T-helper 17 cell (primary cell): Measurements from ENCODE around the gene TMEM59. TPM values are rescaled to one million over a fixed set of nuclear protein-coding genes. Genes with fewer than 3 reads are reported as not detected.
A peak's percentile ranks its signal among the peaks of the same experiment; 100 is the strongest.
"Not testable (repeated sequence)": the region's sequence is repeated elsewhere in the genome, so short reads cannot be mapped to it uniquely, and the experiment has no call there.

Experiments used
- ATAC-seq: fragments of 150-1000 bp; cut with Tn5 transposase; 2 replicates; pipeline ENCODE4 v1.10.0; 2021; ENCODE audit warnings: mild to moderate bottlenecking, moderate library complexity
- DNase-seq, 3 donors: peaks; one replicate each; pipeline versions ENCODE4 v3.0.0 to v3.0.0-alpha.2; 2020 to 2021
- H3K9me3 ChIP-seq: one replicate; pipeline ENCODE4 v1.7.0; 2013; ENCODE audit warnings: low read length, mild to moderate bottlenecking; ENCODE audit not compliant: control insufficient read depth, poor library complexity, severe bottlenecking
- H3K27ac Mint-ChIP-seq: one replicate; pipeline ENCODE4 v1.8.0; 2022; ENCODE audit warnings: mild to moderate bottlenecking, moderate library complexity, mixed read lengths
- H3K27me3 Mint-ChIP-seq: one replicate; pipeline ENCODE4 v1.8.0; 2022; ENCODE audit warnings: mixed read lengths
- H3K36me3 Mint-ChIP-seq: one replicate; pipeline ENCODE4 v1.8.0; 2022; ENCODE audit warnings: low read depth, mixed read lengths
- H3K4me1 Mint-ChIP-seq: one replicate; pipeline ENCODE4 v1.8.0; 2022; ENCODE audit warnings: mild to moderate bottlenecking, mixed read lengths
- H3K4me3 Mint-ChIP-seq: one replicate; pipeline ENCODE4 v1.8.0; 2022; ENCODE audit warnings: mild to moderate bottlenecking, moderate library complexity, mixed read lengths
- total RNA-seq, 4 donors: library from RNA in 2 of 4; stranded (reverse) in 2 of 4; gene quantifications; one replicate each; pipeline ENCODE4 v1.2.3 and lab custom pipeline; 2022 to 2026

TMEM59 gene
- total RNA-seq, 2 donors from 2014 or later = 145 to 160 TPM

DNA sequence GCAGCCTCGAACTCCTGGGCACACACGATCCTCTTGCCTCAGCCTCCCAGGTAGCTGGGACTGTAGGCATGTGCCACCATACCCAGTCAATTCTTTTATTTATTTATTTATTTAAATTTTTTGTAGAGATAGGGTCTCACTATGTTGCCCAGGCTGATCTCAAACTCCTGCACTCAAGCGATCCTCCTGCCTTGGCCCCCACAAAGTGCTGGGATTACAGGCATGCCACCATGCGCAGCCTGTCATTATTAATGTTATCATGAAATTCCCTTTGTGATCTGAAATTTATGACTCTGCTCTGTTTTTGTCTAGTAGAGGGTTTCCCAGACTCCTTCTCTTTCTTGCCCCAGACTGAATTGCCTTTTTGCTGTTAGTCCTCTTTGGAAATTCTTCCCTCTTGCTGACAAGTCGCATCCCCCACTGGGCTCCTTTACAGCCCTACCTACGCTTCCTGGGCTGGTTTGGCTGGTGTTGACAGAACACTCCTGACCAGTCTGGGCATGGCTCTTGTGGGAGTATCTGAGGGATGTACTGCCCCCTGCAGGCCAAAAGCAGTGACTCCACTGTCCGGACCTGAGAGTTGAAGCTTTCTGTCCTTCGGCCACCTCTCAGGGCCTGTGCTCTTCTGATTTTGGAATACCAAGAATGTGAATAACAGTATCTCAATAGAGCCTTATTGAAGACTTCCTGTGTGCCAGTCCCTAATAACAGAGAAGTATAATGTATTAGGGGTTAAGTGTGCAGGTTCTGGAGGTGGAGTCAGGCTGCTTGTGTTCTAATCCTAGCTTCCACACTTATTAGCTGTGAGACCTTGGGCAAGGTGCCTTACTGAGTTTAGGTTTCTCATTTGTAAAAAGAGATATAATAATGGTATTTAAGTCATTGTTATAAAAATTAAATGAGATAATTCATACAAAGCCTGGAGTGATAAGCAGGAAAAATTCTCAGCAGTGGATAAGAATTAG lies 28.6 kb upstream of the TMEM59 start:
- no peaks in the 10 kb centered on the region for H3K9me3 ChIP-seq
- no peaks in the 10 kb centered on the region for H3K27me3 Mint-ChIP-seq
- peaks cover 23% of the 10 kb centered on the region for H3K4me1 Mint-ChIP-seq
- H3K4me3 Mint-ChIP-seq = no peak overlapping the region
- ATAC-seq (peak; percentile 75), DNase-seq (peak; percentile 24 to 45 (median 26))
- no peak overlapping the region for H3K27ac Mint-ChIP-seq
- H3K36me3 Mint-ChIP-seq = peaks cover 12% of the 10 kb centered on the region

GRCh38 chr1:54080598-54081049 lies 27.6 kb upstream of the TMEM59 start:
- DNase-seq = no peak
- Mint-ChIP-seq H3K36me3 (peaks cover 12% of the 10 kb centered on the region), H3K4me1 (peaks cover 23% of the 10 kb centered on the region), H3K27me3 (no peaks in the 10 kb centered on the region), H3K4me3 (no peak overlapping the region), H3K27ac (no peak overlapping the region)
- no peaks in the 10 kb centered on the region for H3K9me3 ChIP-seq
- ATAC-seq = no peak

- ATAC-seq (no peak), DNase-seq (no peak)
- Mint-ChIP-seq H3K4me1 (peaks cover 18% of the 10 kb centered on the region), H3K36me3 (peaks cover 7% of the 10 kb centered on the region), H3K4me3 (no peak overlapping the region), H3K27me3 (no peaks in the 10 kb centered on the region), H3K27ac (no peak overlapping the region)
- no peaks in the 10 kb centered on the region for H3K9me3 ChIP-seq
Measured at GRCh38 chr1:54077359-54077758, 24.4 kb upstream of the TMEM59 start.

GRCh38 chr1:54070171-54070837 lies 17.3 kb upstream of the TMEM59 start:
- Mint-ChIP-seq H3K4me3 (no peak overlapping the region), H3K27ac (no peak overlapping the region), H3K27me3 (no peaks in the 10 kb centered on the region), H3K36me3 (peaks cover 6% of the 10 kb centered on the region), H3K4me1 (peaks cover 3% of the 10 kb centered on the region)
- ATAC-seq = peak; percentile 91
- no peaks in the 10 kb centered on the region for H3K9me3 ChIP-seq
- DNase-seq = no peak

GRCh38 chr1:54069791-54070170 lies 16.8 kb upstream of the TMEM59 start:
- Mint-ChIP-seq H3K27ac (no peak overlapping the region), H3K4me3 (no peak overlapping the region), H3K27me3 (no peaks in the 10 kb centered on the region), H3K4me1 (peaks cover 6% of the 10 kb centered on the region), H3K36me3 (peaks cover 6% of the 10 kb centered on the region)
- DNase-seq = no peak
- H3K9me3 ChIP-seq = no peaks in the 10 kb centered on the region
- peak; percentile 12 for ATAC-seq

DNA sequence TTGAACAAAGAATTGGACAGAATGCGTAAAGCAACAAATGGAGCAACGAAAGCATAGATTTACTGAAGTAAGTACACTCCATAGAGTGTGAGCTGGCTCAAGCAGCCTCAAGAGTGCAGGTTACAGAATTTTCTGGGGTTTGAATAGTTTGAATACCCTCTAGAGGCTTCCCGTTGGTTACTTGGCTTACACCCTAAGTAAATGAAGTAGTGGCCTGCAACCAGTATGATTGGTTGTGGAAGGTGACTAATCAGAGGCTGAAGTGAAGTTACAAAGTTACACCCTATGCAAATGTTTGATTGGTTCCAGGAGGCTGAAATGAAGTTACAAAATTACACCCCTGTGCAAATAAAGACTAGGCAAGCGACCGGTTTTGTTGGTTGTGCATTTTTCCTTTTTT lies 11.3 kb upstream of the TMEM59 start:
- H3K9me3 ChIP-seq = no peaks in the 10 kb centered on the region
- ATAC-seq = no peak
- Mint-ChIP-seq H3K4me3 (no peak overlapping the region), H3K36me3 (peaks cover 8% of the 10 kb centered on the region), H3K27me3 (no peaks in the 10 kb centered on the region), H3K27ac (no peak overlapping the region), H3K4me1 (peaks cover 15% of the 10 kb centered on the region)
- DNase-seq = no peak

DNA sequence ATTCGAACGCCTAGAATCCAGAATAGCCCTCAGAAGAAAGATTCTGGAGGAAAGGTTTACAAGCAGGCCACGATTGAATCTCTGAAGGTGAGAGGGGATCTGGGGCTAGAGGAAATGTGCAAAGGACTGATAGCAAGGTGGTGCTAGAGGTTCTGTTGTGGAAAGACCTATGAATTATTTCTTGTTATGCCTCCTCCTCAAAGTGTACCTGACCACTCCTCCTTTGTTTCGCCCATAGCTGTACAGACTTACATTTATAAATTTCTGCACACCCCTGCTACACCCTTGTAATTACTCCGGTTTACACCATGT lies 1.4 kb upstream of the TMEM59 start:
- Mint-ChIP-seq H3K27me3 (no peaks in the 10 kb centered on the region), H3K4me1 (peaks cover 28% of the 10 kb centered on the region), H3K27ac (no peak overlapping the region), H3K36me3 (peaks cover 12% of the 10 kb centered on the region), H3K4me3 (no peak overlapping the region)
- ATAC-seq (no peak), DNase-seq (no peak)
- H3K9me3 ChIP-seq = no peaks in the 10 kb centered on the region

- Mint-ChIP-seq H3K27ac (no peak overlapping the region), H3K4me3 (no peak overlapping the region), H3K27me3 (no peaks in the 10 kb centered on the region), H3K4me1 (peaks cover 29% of the 10 kb centered on the region), H3K36me3 (peaks cover 12% of the 10 kb centered on the region)
- no peaks in the 10 kb centered on the region for H3K9me3 ChIP-seq
- no peak for DNase-seq
- no peak for ATAC-seq
Measured at GRCh38 chr1:54053745-54054437, 887 bp upstream of the TMEM59 start.

- Mint-ChIP-seq H3K27ac (no peak overlapping the region), H3K4me3 (no peak overlapping the region), H3K4me1 (peaks cover 25% of the 10 kb centered on the region), H3K36me3 (peaks cover 6% of the 10 kb centered on the region), H3K27me3 (no peaks in the 10 kb centered on the region)
- ATAC-seq (peak; percentile 11), DNase-seq (peak; percentile 6 to 29 (median 15))
- H3K9me3 ChIP-seq = no peaks in the 10 kb centered on the region
Measured at GRCh38 chr1:54052431-54052933, 522 bp downstream of the TMEM59 start.

DNA sequence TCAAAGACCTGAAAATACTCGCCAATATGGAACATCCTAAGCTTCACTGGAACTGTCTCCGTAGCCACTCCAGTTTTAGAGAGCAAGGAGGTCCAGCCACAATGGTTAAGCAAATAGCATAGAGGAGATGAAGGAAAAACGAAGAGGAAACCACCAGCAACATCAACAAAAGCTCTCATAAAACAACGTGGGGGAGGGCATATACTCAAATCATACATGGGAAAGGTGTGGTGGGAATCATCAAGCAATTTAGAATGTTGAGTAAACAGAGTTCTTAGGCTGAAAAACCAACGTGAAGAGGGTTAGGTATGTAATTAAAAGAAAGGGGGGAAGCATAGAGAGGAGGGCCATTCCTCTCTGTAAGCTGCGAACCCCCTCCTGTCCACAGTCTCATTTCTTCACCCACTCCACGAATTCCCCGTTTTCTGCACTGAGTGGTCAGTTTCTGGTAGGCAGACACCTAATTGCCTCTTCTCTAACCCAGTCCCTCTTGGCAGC lies 1.0 kb downstream of the TMEM59 start:
- peaks cover 26% of the 10 kb centered on the region for H3K4me1 Mint-ChIP-seq
- H3K36me3 Mint-ChIP-seq = peaks cover 4% of the 10 kb centered on the region
- DNase-seq (no peak), ATAC-seq (no peak)
- H3K9me3 ChIP-seq = no peaks in the 10 kb centered on the region
- H3K27ac Mint-ChIP-seq = no peak overlapping the region
- no peak overlapping the region for H3K4me3 Mint-ChIP-seq
- no peaks in the 10 kb centered on the region for H3K27me3 Mint-ChIP-seq

GRCh38 chr1:54050435-54050834 lies 2.6 kb downstream of the TMEM59 start:
- not testable (repeated sequence) for H3K4me3 Mint-ChIP-seq, H3K27me3 Mint-ChIP-seq, H3K36me3 Mint-ChIP-seq, DNase-seq, H3K9me3 ChIP-seq, ATAC-seq, H3K27ac Mint-ChIP-seq
- H3K4me1 Mint-ChIP-seq = peaks cover 20% of the 10 kb centered on the region

DNA sequence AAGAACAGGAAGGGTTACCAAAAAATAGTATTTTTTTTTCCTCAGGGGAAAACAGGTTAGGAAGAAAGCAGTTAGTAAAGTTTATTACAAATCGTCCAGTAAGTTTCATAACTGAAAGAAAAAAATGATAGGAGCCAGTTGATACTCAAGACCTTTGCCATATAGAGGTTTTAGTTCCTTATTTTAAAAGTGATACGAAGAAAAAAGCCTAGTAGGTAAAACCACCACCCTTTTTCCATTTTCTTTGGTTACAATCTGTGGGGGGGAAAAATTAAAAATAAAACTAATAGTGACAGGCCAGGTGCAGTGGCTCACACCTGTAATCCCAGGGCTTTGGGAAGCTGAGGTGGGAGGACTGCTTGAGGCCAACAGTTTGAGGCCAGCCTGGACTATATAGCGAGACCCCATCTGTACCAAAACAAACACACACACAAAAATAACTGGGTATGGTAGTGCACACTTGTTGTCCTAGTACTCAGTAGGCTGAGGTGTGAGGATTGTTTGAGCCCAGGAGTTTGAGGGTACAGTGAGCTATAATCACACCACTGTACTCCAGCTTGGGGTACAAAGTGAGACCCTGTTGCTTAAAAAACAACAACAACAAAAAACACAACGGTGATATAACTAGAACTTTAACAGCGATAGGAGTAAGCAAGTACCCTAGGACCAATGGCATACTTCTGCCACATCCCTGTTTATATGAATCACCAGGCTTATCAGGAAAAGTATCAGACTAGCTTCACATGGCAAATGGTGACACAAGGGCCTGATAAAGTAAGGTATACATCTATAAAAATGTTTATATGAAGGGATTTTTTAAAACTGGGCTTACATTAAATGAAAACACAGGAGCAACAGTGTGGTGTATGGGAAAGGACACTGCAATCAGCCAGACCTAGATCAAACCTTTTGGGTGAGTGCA lies 5.4 kb downstream of the TMEM59 start:
- H3K27ac Mint-ChIP-seq = peak overlapping the region; percentile 73
- DNase-seq (no peak), ATAC-seq (no peak)
- no peaks in the 10 kb centered on the region for H3K9me3 ChIP-seq
- peaks cover 19% of the 10 kb centered on the region for H3K4me1 Mint-ChIP-seq
- H3K4me3 Mint-ChIP-seq = no peak overlapping the region
- H3K36me3 Mint-ChIP-seq = peaks cover 3% of the 10 kb centered on the region
- H3K27me3 Mint-ChIP-seq = no peaks in the 10 kb centered on the region
